Keratinocyte (primary cell): ENCODE measurements around the gene SLC38A3.

ENCODE experiments used
- CTCF ChIP-seq, 3 experiments: IDR thresholded peaks in 1 of 3; conservative IDR thresholded peaks in 1 of 3; optimal IDR thresholded peaks in 1 of 3; 2 replicates in 2 of 3; 3 replicates in 1 of 3; pipeline versions ENCODE3 to v1.5.1; 2011; ENCODE audit warnings: low read length in 3 of 3, mild to moderate bottlenecking in 3 of 3, moderate library complexity in 2 of 3, control low read depth in 1 of 3, inconsistent platforms in 1 of 3; ENCODE audit not compliant: insufficient read depth in 2 of 3; ENCODE audit errors: extremely low read depth in 1 of 3
- EZH2 ChIP-seq: IDR thresholded peaks from one replicate; pipeline ENCODE4 v1.6.1; 2012; ENCODE audit warnings: inconsistent platforms, mild to moderate bottlenecking, low read length, moderate library complexity

GRCh38 chr3:50231581-50231980 is 26.5 kb downstream of the SLC38A3 start:
- TF ChIP-seq CTCF (optimal IDR thresholded peaks at IDR 0.05 in 1 of 3, IDR thresholded peaks at IDR 0.05 in 1 of 3, conservative IDR thresholded peaks at IDR 0.05 in 1 of 3; ENCODE audit: extremely low read depth in 1 of 3, insufficient read depth in 2 of 3, low read length in 3 of 3) (no peak), EZH2 (no peak)
